ENCODE measurements around the gene THTPA. TPM values are rescaled to one million over a fixed set of nuclear protein-coding genes. Genes with fewer than 3 reads are reported as not detected.

THTPA gene
- total RNA-seq, 1 experiment from 2014 or later: 20.0 TPM

DNA sequence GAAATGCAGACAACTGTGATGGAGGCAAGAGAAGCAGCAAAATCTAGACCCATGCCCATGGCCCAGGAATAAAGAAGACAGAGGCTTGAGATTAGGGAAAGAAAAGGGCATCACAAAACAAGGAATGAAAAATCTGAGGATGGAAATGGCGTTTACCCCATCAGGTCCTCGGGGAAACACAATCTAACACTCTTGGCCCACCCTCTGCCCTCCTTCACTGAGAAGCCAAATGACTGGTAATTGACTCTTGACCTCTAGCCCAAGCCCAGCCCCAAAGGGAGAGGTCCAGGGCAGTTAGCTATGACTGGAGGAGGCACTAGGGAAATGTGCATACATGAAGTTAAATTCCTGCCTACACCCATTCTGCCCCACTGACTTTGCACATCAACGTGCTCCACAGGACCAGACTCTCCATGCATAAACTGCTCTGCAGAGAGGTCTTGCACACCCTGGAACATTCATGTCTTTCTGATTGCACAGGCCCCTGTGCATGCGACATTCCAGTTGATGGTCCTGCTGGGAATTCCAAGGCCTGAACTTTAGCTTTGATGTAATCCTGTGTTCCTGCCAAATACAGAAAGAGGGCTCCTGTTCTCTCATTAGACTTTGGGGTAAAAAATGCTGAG, 10.2 kb upstream of the THTPA start:
- H3K9me3 Mint-ChIP-seq: no peaks in the 10 kb centered on the region
- H3K27me3 Mint-ChIP-seq (ENCODE audit: low read depth): no peaks in the 10 kb centered on the region
- DNase-seq (ENCODE audit: low spot score): no peak
- ATAC-seq: no peak
- no peak overlapping the region; the same call in none of the 2 replicates for H3K27ac Mint-ChIP-seq
- H3K36me3 Mint-ChIP-seq: peaks cover 12% of the 10 kb centered on the region
- peak overlapping the region; percentile 57 for H3K4me3 Mint-ChIP-seq
- ChIA-PET CTCF (interaction anchor here (0.9 to 3.1 kb wide), 7 partner anchors 9 to 148 kb away, joined by 3 to 23 read pairs (median 5); no protein-coding TSS in a partner anchor), POLR2A (interaction anchor here (0.6 to 7.8 kb wide), 5 partner anchors 8 to 948 kb away, joined by 3 to 100 read pairs (median 5); partner anchors contain the start of genes ABHD4 and THTPA)
- peaks cover 12% of the 10 kb centered on the region for H3K4me1 Mint-ChIP-seq
- no peak for TF ChIP-seq ZNF121 (CRISPR knock-in tag; IDR thresholded peaks at IDR 0.05)
- TF ChIP-seq, protein P1, sequence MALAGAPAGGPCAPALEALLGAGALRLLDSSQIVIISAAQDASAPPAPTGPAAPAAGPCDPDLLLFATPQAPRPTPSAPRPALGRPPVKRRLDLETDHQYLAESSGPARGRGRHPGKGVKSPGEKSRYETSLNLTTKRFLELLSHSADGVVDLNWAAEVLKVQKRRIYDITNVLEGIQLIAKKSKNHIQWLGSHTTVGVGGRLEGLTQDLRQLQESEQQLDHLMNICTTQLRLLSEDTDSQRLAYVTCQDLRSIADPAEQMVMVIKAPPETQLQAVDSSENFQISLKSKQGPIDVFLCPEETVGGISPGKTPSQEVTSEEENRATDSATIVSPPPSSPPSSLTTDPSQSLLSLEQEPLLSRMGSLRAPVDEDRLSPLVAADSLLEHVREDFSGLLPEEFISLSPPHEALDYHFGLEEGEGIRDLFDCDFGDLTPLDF (CRISPR knock-in tag; IDR thresholded peaks at IDR 0.05): no peak
- TF ChIP-seq GABPB1 (CRISPR knock-in tag; IDR thresholded peaks at IDR 0.05): peak; percentile 13; the same call in 1 of the 2 replicates
- TF ChIP-seq OVOL2 (CRISPR knock-in tag; IDR thresholded peaks at IDR 0.05; ENCODE audit: borderline replicate concordance): no peak

DNA sequence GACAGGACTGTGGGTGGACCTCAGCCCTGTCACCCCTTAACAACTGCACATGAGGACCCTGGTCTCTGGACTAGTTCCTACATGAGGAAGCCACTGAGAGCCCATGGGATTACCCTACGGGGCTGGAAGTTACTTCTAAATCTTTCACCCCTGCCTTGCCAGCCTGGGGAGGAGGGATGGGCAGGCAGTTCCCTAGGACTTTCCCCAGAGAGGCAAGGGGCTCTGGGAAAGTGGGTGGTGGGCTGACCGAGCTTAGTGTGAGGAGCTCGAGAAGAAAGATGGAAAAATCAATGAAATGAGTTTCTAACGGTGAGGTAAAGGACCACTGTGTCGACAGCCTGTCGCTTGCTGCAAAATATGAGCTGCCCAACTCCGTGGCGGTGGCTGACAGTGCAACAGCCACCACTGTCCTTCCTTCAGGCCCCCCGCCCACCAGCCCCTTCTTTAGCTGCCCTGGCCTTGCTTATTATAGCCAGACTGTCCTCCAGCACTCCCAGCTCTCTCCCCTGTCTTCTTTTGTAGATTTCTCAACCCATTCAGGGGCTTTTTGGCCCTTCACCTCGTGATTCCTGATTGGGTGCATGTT, 9.5 kb upstream of the THTPA start:
- CTCF ChIA-PET: interaction anchor here (0.9 to 3.1 kb wide), 7 partner anchors 8 to 65 kb away, joined by 3 to 23 read pairs (median 5); no protein-coding TSS in a partner anchor
- DNase-seq (ENCODE audit: low spot score): no peak
- TF ChIP-seq, protein P2, sequence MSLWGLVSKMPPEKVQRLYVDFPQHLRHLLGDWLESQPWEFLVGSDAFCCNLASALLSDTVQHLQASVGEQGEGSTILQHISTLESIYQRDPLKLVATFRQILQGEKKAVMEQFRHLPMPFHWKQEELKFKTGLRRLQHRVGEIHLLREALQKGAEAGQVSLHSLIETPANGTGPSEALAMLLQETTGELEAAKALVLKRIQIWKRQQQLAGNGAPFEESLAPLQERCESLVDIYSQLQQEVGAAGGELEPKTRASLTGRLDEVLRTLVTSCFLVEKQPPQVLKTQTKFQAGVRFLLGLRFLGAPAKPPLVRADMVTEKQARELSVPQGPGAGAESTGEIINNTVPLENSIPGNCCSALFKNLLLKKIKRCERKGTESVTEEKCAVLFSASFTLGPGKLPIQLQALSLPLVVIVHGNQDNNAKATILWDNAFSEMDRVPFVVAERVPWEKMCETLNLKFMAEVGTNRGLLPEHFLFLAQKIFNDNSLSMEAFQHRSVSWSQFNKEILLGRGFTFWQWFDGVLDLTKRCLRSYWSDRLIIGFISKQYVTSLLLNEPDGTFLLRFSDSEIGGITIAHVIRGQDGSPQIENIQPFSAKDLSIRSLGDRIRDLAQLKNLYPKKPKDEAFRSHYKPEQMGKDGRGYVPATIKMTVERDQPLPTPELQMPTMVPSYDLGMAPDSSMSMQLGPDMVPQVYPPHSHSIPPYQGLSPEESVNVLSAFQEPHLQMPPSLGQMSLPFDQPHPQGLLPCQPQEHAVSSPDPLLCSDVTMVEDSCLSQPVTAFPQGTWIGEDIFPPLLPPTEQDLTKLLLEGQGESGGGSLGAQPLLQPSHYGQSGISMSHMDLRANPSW (CRISPR knock-in tag; conservative IDR thresholded peaks at IDR 0.05; ENCODE audit: low read depth): no peak
- TF ChIP-seq, protein P3, sequence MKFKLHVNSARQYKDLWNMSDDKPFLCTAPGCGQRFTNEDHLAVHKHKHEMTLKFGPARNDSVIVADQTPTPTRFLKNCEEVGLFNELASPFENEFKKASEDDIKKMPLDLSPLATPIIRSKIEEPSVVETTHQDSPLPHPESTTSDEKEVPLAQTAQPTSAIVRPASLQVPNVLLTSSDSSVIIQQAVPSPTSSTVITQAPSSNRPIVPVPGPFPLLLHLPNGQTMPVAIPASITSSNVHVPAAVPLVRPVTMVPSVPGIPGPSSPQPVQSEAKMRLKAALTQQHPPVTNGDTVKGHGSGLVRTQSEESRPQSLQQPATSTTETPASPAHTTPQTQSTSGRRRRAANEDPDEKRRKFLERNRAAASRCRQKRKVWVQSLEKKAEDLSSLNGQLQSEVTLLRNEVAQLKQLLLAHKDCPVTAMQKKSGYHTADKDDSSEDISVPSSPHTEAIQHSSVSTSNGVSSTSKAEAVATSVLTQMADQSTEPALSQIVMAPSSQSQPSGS (CRISPR knock-in tag; IDR thresholded peaks at IDR 0.05; ENCODE audit: borderline replicate concordance, low read depth): no peak
- no peak for TF ChIP-seq SMAD4 (CRISPR knock-in tag; IDR thresholded peaks at IDR 0.05)
- no peak for TF ChIP-seq NR1H2 (CRISPR knock-in tag; IDR thresholded peaks at IDR 0.05)
- TF ChIP-seq, protein P4, sequence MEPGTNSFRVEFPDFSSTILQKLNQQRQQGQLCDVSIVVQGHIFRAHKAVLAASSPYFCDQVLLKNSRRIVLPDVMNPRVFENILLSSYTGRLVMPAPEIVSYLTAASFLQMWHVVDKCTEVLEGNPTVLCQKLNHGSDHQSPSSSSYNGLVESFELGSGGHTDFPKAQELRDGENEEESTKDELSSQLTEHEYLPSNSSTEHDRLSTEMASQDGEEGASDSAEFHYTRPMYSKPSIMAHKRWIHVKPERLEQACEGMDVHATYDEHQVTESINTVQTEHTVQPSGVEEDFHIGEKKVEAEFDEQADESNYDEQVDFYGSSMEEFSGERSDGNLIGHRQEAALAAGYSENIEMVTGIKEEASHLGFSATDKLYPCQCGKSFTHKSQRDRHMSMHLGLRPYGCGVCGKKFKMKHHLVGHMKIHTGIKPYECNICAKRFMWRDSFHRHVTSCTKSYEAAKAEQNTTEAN (CRISPR knock-in tag; IDR thresholded peaks at IDR 0.05): no peak
- TF ChIP-seq ZNF232 (CRISPR knock-in tag; IDR thresholded peaks at IDR 0.05): no peak
- TF ChIP-seq GTF2I (CRISPR knock-in tag; conservative IDR thresholded peaks at IDR 0.05): no peak
- Mint-ChIP-seq H3K4me1 (peaks cover 9% of the 10 kb centered on the region), H3K4me3 (no peak overlapping the region), H3K9me3 (no peaks in the 10 kb centered on the region), H3K27ac (no peak overlapping the region; the same call in none of the 2 replicates), H3K27me3 (ENCODE audit: low read depth) (no peaks in the 10 kb centered on the region), H3K36me3 (peaks cover 12% of the 10 kb centered on the region)
- no peak for ATAC-seq
- POLR2A ChIA-PET: interaction anchor here (0.6 to 7.8 kb wide), 5 partner anchors 9 to 948 kb away, joined by 3 to 100 read pairs (median 5); partner anchors contain the start of genes ABHD4 and THTPA

DNA sequence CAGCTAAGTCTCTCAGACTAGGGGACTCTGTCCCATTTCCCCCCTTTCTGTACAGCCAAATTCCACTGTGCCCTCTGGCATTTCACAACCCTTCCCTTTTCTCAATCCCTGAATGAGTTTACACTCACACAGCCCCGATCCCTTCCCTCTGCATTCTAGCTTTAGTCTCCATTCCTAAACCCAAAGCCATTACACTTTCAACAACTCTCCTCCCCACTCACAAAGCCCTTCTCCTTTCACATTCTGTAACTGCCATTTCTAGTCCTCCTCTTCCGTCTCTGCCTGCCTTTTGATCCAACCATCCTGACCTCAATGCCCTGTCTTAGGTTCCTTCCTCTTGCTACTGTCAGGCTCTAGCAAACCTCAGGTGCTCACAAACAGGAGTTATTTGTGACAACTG, 8.1 kb upstream of the THTPA start:
- TF ChIP-seq, protein P5, sequence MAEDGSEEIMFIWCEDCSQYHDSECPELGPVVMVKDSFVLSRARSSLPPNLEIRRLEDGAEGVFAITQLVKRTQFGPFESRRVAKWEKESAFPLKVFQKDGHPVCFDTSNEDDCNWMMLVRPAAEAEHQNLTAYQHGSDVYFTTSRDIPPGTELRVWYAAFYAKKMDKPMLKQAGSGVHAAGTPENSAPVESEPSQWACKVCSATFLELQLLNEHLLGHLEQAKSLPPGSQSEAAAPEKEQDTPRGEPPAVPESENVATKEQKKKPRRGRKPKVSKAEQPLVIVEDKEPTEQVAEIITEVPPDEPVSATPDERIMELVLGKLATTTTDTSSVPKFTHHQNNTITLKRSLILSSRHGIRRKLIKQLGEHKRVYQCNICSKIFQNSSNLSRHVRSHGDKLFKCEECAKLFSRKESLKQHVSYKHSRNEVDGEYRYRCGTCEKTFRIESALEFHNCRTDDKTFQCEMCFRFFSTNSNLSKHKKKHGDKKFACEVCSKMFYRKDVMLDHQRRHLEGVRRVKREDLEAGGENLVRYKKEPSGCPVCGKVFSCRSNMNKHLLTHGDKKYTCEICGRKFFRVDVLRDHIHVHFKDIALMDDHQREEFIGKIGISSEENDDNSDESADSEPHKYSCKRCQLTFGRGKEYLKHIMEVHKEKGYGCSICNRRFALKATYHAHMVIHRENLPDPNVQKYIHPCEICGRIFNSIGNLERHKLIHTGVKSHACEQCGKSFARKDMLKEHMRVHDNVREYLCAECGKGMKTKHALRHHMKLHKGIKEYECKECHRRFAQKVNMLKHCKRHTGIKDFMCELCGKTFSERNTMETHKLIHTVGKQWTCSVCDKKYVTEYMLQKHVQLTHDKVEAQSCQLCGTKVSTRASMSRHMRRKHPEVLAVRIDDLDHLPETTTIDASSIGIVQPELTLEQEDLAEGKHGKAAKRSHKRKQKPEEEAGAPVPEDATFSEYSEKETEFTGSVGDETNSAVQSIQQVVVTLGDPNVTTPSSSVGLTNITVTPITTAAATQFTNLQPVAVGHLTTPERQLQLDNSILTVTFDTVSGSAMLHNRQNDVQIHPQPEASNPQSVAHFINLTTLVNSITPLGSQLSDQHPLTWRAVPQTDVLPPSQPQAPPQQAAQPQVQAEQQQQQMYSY (CRISPR knock-in tag; IDR thresholded peaks at IDR 0.05): 0 out of 2 replicates have a peak, but pooled peaks have one; percentile 13
- TF ChIP-seq NFATC4 (CRISPR knock-in tag; IDR thresholded peaks at IDR 0.05): no peak
- H3K9me3 Mint-ChIP-seq: no peaks in the 10 kb centered on the region
- H3K4me1 Mint-ChIP-seq: no peaks in the 10 kb centered on the region; the same call in 1 of the 2 replicates
- ChIA-PET POLR2A (interaction anchor here (0.6 to 7.8 kb wide), 6 partner anchors 10 to 302 kb away, joined by 3 to 100 read pairs (median 8); no protein-coding TSS in a partner anchor), CTCF (interaction anchor here (0.9 to 3.9 kb wide), 6 partner anchors 10 to 70 kb away, joined by 4 to 30 read pairs (median 10); no protein-coding TSS in a partner anchor)
- H3K36me3 Mint-ChIP-seq: peaks cover 6% of the 10 kb centered on the region
- H3K4me3 Mint-ChIP-seq: no peak overlapping the region
- H3K27me3 Mint-ChIP-seq (ENCODE audit: low read depth): no peaks in the 10 kb centered on the region
- ATAC-seq (no peak), DNase-seq (ENCODE audit: low spot score) (no peak)
- no peak overlapping the region for H3K27ac Mint-ChIP-seq
